Colonic mucosa (tissue), 4 donors: ENCODE data around the gene PLCG1. TPM values are rescaled to one million over a fixed set of nuclear protein-coding genes. Genes with fewer than 3 reads are reported as not detected.

Source experiments
- DNase-seq: peaks from one replicate; pipeline ENCODE4 v3.0.0-alpha.2; 2020
- H3K27ac ChIP-seq: fragments of 200-600 bp; one replicate; pipeline ENCODE4 v1.8.0; 2021
- H3K27me3 ChIP-seq: fragments of 200-600 bp; one replicate; pipeline ENCODE4 v1.8.0; 2021
- H3K36me3 ChIP-seq: fragments of 200-600 bp; one replicate; pipeline ENCODE4 v1.8.0; 2021
- H3K4me1 ChIP-seq: fragments of 200-600 bp; one replicate; pipeline ENCODE4 v1.8.0; 2021; ENCODE audit warnings: mild to moderate bottlenecking
- H3K4me3 ChIP-seq: fragments of 200-600 bp; one replicate; pipeline ENCODE4 v1.8.0; 2021
- H3K9ac ChIP-seq, 2 donors: one replicate each; pipeline ENCODE4 v1.7.0; 2013; ENCODE audit warnings: control low read depth in 2 of 2, low read depth in 2 of 2, low read length in 2 of 2
- H3K9me3 ChIP-seq: fragments of 200-600 bp; one replicate; pipeline ENCODE4 v1.8.0; 2021
- intact Hi-C: fragments of 100-400 bp; cut with DNase I; formaldehyde crosslinking; loops from one replicate; pipeline ENCODE4 v1.14.1; 2022
- total RNA-seq, 2 donors: library from RNA; stranded (reverse); fragmentation: NEBNext Ultra II Directional in 1 of 2; extraction: Animal tissue kit (Norgen Biotek cat#: 25700) in 1 of 2; gene quantifications; one replicate each; pipeline ENCODE4 v1.2.1, GENCODE V29; 2021
- TF ChIP-seq, protein P1 (sequence below): fragments of 200-600 bp; IDR thresholded peaks from one replicate; pipeline ENCODE4 v1.8.0; 2022; ENCODE audit warnings: antibody characterized with exemption, mild to moderate bottlenecking
- donor health status: healthy.
- donor health status: DM: no; HTN: no; CAD: no.
- donor health status: DM: no; HTN: no; CAD: no.

Gene PLCG1
- total RNA-seq, 2 donors from 2014 or later = 57.3 to 67.4 TPM

- Histone ChIP-seq H3K4me3 (no peak overlapping the region), H3K36me3 (no peaks in the 10 kb centered on the region), H3K27ac (no peak overlapping the region), H3K9ac (no peak overlapping the region), H3K4me1 (peaks cover 15% of the 10 kb centered on the region), H3K9me3 (no peaks in the 10 kb centered on the region), H3K27me3 (no peaks in the 10 kb centered on the region)
- DNase-seq = no peak
- intact Hi-C loops = no loop called here
- TF ChIP-seq, protein P1, sequence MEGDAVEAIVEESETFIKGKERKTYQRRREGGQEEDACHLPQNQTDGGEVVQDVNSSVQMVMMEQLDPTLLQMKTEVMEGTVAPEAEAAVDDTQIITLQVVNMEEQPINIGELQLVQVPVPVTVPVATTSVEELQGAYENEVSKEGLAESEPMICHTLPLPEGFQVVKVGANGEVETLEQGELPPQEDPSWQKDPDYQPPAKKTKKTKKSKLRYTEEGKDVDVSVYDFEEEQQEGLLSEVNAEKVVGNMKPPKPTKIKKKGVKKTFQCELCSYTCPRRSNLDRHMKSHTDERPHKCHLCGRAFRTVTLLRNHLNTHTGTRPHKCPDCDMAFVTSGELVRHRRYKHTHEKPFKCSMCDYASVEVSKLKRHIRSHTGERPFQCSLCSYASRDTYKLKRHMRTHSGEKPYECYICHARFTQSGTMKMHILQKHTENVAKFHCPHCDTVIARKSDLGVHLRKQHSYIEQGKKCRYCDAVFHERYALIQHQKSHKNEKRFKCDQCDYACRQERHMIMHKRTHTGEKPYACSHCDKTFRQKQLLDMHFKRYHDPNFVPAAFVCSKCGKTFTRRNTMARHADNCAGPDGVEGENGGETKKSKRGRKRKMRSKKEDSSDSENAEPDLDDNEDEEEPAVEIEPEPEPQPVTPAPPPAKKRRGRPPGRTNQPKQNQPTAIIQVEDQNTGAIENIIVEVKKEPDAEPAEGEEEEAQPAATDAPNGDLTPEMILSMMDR = no peak
These were observed 13.3 kb downstream of the PLCG1 start for GRCh38 chr20:41150664-41151063.

GRCh38 chr20:41151134-41151869, 14.0 kb downstream of the PLCG1 start:
- intact Hi-C loops = no loop called here
- H3K9ac ChIP-seq = no peak overlapping the region
- DNase-seq = no peak
- no peak overlapping the region for H3K27ac ChIP-seq
- H3K9me3 ChIP-seq = no peaks in the 10 kb centered on the region
- TF ChIP-seq, protein P1 = no peak
- peaks cover 15% of the 10 kb centered on the region for H3K4me1 ChIP-seq
- no peak overlapping the region for H3K4me3 ChIP-seq
- no peaks in the 10 kb centered on the region for H3K27me3 ChIP-seq
- no peaks in the 10 kb centered on the region for H3K36me3 ChIP-seq

GRCh38 chr20:41152108-41152757, 14.9 kb downstream of the PLCG1 start:
- peaks cover 15% of the 10 kb centered on the region for H3K4me1 ChIP-seq

DNA sequence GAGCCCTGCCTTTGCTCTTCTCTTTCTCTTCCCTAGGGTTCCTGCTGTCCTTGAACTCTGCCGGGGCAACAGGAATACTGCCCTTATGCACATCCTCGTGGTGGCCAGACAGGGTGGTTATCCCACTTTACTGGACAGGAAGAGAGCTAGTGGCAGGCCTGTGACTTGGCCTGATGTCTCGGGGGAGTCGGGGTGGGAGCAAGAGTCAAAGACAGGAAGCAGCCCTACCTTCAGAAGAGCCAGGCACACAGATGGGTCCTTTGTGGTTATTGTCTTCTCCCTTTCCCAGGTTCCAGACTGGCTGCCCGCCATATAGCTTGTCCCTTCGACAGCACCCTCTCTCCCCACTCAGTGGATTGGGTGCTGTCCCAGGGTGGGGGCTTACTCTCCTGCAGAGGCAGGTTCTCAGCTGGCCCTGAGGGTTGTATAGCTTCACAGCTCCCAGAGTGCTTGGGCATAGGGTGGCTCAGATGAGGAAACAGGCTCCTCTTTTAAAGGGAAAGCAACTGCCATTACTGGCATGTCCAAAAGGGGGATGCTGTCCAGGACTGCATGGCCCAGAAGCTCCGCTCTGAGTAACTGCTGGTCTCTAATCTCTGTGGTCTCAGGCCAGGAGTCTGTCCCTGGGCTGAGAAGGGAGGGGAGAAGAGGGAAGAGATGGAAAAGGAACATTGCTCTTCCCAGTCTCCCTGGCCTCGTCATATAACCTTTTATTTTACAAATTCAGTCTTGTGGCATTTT, 17.3 kb downstream of the PLCG1 start:
- intact Hi-C loops = no loop called here
- Histone ChIP-seq H3K9me3 (no peaks in the 10 kb centered on the region), H3K4me3 (no peak overlapping the region), H3K36me3 (no peaks in the 10 kb centered on the region), H3K4me1 (peaks cover 11% of the 10 kb centered on the region), H3K9ac (no peak overlapping the region), H3K27me3 (no peaks in the 10 kb centered on the region), H3K27ac (no peak overlapping the region)
- TF ChIP-seq, protein P1 = no peak
- DNase-seq = no peak

More at GRCh38 chr20:41152108-41152757, 14.9 kb downstream of the PLCG1 start:
- intact Hi-C loops = no loop called here
- no peak for DNase-seq
- H3K27ac ChIP-seq = no peak overlapping the region
- H3K4me3 ChIP-seq = no peak overlapping the region
- TF ChIP-seq, protein P1 = no peak
- H3K27me3 ChIP-seq = no peaks in the 10 kb centered on the region
- H3K9ac ChIP-seq = no peak overlapping the region
- H3K36me3 ChIP-seq = no peaks in the 10 kb centered on the region
- H3K9me3 ChIP-seq = no peaks in the 10 kb centered on the region

DNA sequence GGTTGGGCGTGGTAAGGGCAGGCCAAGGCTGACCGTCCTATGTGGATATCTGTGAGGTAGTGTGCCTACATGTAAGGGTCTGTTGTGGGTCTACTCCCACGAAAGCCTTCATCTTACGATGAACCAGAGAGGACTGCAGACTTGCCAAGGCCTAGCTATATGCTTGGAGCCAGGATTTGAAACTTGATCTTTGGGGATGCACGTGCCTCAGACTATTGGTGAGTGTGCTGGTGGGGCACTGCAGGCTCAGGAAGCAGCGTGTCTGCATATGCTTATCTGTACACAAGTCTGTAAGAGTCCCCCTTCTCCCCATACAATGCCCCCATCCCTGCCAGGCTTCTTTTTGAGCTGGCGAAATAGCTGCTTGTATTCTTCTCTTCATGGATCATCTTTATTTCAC, 17.9 kb downstream of the PLCG1 start:
- peaks cover 4% of the 10 kb centered on the region for H3K4me1 ChIP-seq
- no peak overlapping the region for H3K27ac ChIP-seq
- intact Hi-C loops = no loop called here

More for the DNA sequence above, 17.9 kb downstream of the PLCG1 start:
- H3K4me3 ChIP-seq = no peak overlapping the region
- no peaks in the 10 kb centered on the region for H3K27me3 ChIP-seq
- no peak overlapping the region for H3K9ac ChIP-seq
- no peaks in the 10 kb centered on the region for H3K9me3 ChIP-seq
- no peaks in the 10 kb centered on the region for H3K36me3 ChIP-seq
- TF ChIP-seq, protein P1 = no peak
- no peak for DNase-seq
